Uterus (tissue), 2 donors: ENCODE results near the gene NR2F2.

Experiments
- POLR2A ChIP-seq, 2 donors: fragments of 450-650 bp; IDR thresholded peaks; one replicate each; pipeline ENCODE4 v1.6.1; 2016; ENCODE audit warnings: antibody characterized with exemption in 2 of 2, mild to moderate bottlenecking in 1 of 2, moderate library complexity in 1 of 2
- TF ChIP-seq, protein P1 (sequence below), 4 experiments: fragments of 200-600 bp in 2 of 4; fragments of 450-650 bp in 2 of 4; sonication (generic) in 2 of 4; IDR thresholded peaks; one replicate each; pipeline ENCODE4 v1.5.1; 2016 to 2019; ENCODE audit warnings: antibody characterized with exemption in 4 of 4, mild to moderate bottlenecking in 2 of 4, moderate library complexity in 1 of 4

DNA sequence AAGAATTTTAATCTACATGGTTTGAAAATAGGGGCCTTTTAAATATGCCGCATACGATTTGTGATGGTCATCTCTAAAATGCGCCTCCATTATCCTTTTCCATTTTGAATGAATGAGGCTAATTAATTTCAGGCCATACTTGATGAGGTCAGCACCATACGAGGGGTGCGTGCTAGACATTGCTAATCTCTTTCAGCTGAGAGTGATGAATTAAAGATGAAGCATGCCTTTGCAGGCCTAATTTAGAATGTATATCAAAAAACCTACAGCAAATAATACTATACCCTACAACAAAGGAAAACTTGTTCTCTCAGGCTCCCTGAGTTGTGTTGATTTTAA lies 18.6 kb upstream of the NR2F2 start:
- TF ChIP-seq, protein P1, sequence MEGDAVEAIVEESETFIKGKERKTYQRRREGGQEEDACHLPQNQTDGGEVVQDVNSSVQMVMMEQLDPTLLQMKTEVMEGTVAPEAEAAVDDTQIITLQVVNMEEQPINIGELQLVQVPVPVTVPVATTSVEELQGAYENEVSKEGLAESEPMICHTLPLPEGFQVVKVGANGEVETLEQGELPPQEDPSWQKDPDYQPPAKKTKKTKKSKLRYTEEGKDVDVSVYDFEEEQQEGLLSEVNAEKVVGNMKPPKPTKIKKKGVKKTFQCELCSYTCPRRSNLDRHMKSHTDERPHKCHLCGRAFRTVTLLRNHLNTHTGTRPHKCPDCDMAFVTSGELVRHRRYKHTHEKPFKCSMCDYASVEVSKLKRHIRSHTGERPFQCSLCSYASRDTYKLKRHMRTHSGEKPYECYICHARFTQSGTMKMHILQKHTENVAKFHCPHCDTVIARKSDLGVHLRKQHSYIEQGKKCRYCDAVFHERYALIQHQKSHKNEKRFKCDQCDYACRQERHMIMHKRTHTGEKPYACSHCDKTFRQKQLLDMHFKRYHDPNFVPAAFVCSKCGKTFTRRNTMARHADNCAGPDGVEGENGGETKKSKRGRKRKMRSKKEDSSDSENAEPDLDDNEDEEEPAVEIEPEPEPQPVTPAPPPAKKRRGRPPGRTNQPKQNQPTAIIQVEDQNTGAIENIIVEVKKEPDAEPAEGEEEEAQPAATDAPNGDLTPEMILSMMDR (IDR thresholded peaks at IDR 0.05) = no peak
- no peak for TF ChIP-seq POLR2A (IDR thresholded peaks at IDR 0.05)
